Measurements from ENCODE around the gene SPATA33.

- TF ChIP-seq RFX5 (IDR thresholded peaks at IDR 0.05) (no peak), REST (IDR thresholded peaks at IDR 0.05) (no peak), RNF2 (IDR thresholded peaks at IDR 0.05; ENCODE audit: borderline replicate concordance, low read depth) (no peak), CTCF (IDR thresholded peaks at IDR 0.05) (no peak), USF2 (IDR thresholded peaks at IDR 0.05) (no peak), POLR2A (IDR thresholded peaks at IDR 0.05; ENCODE audit: low read length) (no peak), E2F6 (IDR thresholded peaks at IDR 0.05; ENCODE audit: borderline replicate concordance, low read depth) (no peak), BCL3 (IDR thresholded peaks at IDR 0.05) (no peak), CEBPB (IDR thresholded peaks at IDR 0.05) (no peak)
Measured at GRCh38 chr16:89646906-89647305, 10.7 kb upstream of the SPATA33 start.

Measured in A549 (cell line).